SK-N-DZ (cell line): ENCODE data around the gene NRSN2. TPM values are rescaled to one million over a fixed set of nuclear protein-coding genes. Genes with fewer than 3 reads are reported as not detected.

Source experiments
- DNase-seq: peaks from one replicate; pipeline ENCODE4 v3.0.0-alpha.2; 2015; ENCODE audit warnings: low spot score
- polyA plus RNA-seq, 2 experiments: library from polyadenylated mRNA; depleted of rRNA; stranded (reverse); fragments of >200 nt; gene quantifications; 2 replicates each; pipeline ENCODE4 v1.2.3, GENCODE V29; 2014

The NRSN2 gene, protein sequence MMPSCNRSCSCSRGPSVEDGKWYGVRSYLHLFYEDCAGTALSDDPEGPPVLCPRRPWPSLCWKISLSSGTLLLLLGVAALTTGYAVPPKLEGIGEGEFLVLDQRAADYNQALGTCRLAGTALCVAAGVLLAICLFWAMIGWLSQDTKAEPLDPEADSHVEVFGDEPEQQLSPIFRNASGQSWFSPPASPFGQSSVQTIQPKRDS
- polyA plus RNA-seq (2014; cell fraction: cytosol; rRNA removed), result 26.4 and 29.4 TPM in 2 replicates
- 14.7 and 28.9 TPM in 2 replicates for polyA plus RNA-seq (2014; cell fraction: nucleus; rRNA removed)

DNA sequence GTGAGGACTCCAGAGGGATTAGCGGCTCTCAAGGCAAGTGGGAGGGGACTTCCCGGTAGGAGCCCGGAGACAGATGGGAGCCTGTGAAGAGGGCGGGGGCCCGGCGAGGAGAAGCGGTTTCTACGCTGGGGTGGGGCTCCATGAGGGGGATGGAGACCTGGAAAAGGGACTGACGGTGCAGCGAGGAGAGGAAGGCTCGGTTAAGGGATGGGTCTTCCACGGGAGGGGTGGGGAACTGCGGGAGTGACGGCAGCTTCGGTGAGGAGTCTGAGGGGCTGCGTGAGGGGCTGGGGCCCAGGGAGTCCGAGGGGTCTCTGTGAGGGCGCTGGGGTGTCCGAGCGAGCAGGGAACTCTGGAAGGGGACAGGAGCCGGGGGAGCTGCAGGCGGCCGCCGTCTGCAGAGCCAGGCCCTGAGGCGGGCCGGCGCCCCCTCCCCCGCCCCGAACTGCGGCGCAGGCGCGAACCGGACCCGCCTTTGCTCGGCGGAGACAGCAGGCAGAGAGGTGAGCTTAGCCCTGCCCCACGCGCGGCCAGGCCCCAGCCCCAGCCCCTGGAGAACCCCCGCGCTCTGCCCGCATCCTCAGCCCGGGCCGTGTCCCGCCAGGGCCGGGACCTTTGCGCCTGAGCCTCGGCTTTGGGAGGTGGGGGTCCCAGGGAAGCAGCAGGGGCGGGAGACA is at the start of gene NRSN2:
Gene NRSN2 (plus strand): TSS at position 472 of the 677 bp plus-strand sequence. CDS start 2,533 bp downstream, outside the sequence.
- DNase-seq, result peak; percentile 74

- peak; percentile 52 for DNase-seq
Measured at GRCh38 chr20:297925-298775, 48.8 kb upstream of the NRSN2 start.

DNA sequence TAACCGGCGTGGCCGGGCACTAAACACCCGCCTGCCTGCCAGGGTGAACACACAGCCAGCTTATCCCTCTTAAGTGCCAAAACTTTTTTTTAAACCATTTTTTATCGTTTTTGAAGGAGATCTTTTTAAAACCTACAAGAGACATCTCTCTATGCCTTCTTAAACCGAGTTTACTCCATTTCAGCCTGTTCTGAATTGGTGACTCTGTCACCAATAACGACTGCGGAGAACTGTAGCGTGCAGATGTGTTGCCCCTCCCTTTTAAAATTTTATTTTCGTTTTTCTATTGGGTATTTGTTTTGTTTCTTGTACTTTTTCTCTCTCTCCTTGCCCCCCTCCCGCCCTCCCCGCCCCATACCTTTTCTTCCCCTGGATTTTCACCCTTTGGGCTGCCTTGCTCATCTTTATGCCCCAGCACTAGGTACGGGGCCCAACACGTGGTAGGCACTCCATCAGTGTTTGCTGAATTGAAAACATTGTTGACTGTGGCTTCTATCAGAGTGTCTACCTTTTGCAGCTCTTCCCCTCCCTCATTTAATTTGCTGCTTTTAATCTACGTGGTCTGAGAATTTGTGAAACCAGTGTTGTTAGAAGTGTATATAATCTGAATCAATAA is 48.0 kb upstream of the NRSN2 start:
- no peak for DNase-seq

- DNase-seq, result no peak
Measured at GRCh38 chr20:300345-300990, 46.4 kb upstream of the NRSN2 start.

DNA sequence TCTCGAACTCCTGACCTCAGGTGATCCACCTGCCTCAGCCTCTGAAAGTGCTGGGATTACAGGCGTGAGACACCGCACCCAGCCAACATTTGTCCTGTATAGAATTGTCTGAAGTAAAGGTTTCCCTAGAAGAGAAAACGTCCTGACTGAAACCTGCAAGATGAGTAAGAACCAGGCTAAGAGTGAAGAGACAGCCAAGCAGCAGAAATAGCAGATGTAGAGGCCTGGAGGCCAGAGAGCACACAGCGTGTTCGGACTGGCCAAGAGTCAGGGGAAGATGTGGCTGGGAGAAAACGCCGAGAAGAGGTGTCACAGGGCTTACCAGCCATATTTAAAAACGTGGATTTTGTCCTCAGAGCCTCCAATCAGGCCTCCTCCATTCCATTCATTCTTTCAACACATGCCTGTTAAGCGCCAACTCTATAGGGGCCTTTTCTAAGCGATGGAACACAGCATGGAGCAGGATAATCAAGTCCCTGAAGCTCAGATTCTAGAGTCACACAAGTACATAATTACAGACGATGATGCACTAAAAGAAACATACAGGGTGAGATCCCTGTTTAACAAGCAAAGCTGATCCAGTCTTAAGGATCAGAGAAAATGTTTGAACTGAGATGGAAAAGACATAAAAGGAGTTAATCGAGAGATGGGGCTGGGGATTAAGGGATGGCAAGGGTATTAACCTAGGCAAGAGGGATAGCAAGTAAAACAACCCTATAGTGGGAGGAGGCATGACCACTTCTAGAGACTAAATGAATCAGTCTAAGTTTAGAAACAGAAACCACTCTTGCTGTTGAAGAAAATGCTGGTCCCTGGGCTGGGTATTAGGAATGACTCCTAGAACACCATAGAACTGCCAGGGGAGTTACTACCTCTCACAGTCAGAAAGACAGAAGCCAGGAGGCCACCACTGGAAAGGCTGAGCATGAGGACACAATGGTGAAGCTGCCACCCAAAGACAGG is 44.7 kb upstream of the NRSN2 start:
- no peak for DNase-seq

DNA sequence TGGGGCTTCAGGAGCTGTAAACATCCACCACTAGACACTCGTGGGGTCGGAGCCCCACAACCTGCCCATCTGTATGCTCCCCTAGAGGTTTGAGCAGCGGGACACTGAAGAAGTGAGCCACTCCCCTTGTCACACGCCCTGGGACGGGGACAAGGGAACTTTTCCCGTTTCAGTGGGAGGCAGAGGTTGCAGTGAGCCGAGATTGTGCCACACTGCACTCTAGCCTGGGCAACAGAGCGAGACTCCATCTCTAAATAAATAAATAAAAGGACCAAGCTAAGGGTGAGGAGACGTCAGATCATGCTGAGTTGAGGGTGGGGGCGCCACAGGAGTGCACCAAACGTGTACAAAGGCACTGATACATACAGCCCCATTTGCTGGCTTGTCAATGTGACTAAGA is 41.2 kb upstream of the NRSN2 start:
- DNase-seq, result no peak

- DNase-seq, result no peak
Measured at GRCh38 chr20:308427-309038, 38.4 kb upstream of the NRSN2 start.

DNA sequence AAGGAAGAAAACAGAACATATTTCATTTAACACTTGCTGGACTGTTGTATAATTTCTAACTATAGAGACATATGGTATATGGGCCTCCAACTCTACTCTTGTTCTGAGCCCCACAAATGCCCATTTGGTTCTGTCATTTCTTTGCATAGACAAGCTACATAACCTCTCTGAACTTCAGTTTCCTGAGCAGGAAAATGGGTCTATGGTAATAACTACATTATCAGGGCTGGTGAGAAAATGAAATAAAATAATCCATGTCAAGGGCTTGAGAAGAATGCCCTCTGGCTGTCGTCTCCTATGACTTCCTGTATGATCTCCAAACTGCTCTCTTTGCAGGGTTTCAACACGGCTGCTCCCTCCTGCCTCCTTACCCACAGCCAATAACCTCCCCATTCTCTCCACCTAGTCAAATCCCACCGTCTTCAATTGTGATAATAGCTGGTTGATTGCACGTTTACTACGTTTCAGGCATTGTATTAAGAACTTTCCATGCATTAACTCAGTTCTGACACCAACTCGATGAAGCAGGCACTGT is 37.5 kb upstream of the NRSN2 start:
- DNase-seq, result no peak

DNA sequence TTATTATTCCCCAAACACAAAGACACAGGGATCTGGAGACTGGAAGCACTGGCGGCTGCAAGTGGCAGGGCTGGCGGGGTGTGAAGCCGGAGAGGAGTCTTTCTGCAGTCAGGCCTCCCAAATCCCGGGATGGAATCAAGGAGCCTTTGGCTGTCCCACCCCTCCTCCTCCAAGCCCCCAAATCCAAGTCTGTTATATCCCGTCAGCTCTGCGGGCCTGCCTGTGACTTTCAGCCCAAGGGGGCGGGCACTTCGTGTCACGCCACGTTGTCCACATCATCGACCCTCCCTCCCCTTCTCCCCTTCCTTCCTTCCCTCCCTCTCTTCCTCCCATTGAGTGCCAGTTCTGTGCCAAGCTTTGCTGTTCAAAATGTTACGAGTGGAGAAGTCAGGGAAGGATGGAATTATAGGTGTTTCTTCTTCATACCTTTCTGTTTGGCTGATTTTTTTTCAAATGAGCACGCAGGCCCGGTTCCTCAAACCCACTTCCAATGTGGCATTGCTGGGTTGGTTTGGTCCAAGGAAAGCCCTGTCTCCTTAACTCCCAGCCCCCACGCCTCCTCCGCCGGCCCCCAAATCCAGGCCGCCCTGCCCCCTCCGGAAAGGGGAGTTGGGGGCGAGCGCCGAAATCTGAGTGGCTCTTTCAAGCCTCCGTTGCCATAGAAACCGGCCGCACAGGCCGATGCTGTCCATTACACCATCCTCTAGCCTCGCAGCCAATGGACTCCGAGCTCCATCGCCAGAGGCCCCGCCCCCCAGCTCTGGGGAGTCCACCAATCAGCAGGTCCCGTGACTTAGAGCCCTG is 36.9 kb upstream of the NRSN2 start:
- peak; percentile 100 for DNase-seq

- no peak for DNase-seq
Measured at GRCh38 chr20:310645-311044, 36.3 kb upstream of the NRSN2 start.

DNA sequence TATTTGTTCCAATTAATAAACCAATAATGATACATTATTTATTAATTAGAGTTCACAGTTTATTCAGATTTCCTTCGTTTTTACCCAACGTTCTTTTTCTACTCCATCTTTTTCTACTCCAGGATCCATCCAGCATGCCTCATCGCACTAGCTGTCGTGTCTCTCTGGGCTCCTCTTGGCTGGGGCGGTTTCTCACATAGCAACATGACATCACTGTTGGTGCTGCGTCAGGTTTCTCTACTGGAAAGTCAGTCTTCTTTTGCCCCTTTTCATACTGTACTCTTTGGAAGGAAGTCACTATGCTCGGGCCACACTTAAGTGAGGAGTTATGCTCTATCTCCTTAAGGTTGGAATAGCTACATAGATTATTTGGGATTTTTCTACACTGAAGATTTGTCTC is 35.3 kb upstream of the NRSN2 start:
- DNase-seq, result no peak

DNA sequence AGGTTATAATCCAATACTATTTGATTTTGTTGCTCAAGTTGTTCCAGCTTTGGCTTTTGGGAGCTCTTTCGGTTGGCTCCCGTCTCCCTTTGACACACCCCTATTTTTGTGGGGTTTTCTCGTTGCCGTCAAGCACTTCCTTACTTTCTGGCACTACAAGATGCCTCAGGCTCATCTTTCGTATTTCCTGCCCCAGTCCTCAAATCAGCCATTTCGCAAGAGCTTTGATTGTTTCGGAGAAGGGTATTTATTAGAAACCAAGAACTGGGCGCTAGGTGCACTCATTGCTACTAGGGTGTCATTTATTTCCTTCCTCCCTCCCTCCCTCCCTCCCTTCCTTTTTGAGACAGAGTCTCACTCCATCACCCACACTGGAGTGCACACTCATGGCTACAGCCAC is 34.8 kb upstream of the NRSN2 start:
- DNase-seq, result no peak

GRCh38 chr20:312866-313265 is 34.0 kb upstream of the NRSN2 start:
- DNase-seq, result no peak

DNA sequence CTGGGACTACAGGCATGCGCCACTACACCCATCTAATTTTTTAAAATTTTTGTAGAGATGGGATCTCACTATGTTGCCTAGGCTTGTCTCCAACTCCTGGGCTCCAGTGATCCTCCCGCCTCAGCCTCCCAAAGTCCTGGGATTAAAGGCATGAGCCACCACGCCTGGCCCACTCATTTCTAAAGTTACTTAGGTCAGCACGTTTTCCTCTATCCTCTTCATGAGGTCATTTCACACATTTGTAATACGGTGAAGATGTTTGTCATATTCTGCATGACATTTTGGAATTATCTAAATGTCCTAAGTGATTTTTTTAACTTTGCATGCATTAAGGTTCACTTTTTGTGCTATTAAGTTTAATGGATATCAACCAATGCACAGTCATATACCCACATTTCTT is 33.5 kb upstream of the NRSN2 start:
- DNase-seq, result no peak

- no peak for DNase-seq
Measured at GRCh38 chr20:313948-314347, 33.0 kb upstream of the NRSN2 start.

DNA sequence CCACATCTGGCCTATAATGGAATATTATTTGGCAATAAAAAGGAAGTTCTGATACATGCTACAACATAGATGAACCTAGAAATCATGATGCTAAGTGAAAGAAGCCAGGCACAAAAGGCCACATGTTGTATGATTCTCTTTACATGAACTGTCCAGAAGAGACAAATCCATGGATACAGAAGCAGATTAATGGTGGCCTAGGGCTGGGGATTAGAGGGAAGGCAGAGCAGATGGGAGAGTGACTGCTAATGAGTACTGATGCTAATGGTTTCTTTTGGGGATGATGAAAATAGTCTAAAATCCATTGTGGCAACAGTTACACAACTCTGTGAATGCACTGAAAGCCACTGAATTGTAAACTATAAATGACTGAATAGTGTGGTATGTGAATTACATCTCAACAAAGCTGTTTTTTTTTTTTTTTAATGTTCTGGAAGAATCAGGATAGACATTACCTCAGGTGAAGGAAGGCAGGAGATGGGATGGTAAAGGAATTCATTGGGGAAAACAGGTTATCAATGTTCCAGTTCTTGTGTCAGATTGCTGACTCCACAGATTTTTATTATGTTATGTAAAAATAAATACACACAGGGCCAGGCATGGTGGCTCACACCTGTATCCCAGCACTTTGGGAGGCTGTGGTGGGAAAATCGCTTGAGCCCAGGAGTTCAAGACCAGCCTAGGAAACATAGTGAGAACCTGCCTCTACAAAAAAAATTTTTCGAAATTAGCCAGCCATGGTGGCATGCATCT is 30.4 kb upstream of the NRSN2 start:
- no peak for DNase-seq

DNA sequence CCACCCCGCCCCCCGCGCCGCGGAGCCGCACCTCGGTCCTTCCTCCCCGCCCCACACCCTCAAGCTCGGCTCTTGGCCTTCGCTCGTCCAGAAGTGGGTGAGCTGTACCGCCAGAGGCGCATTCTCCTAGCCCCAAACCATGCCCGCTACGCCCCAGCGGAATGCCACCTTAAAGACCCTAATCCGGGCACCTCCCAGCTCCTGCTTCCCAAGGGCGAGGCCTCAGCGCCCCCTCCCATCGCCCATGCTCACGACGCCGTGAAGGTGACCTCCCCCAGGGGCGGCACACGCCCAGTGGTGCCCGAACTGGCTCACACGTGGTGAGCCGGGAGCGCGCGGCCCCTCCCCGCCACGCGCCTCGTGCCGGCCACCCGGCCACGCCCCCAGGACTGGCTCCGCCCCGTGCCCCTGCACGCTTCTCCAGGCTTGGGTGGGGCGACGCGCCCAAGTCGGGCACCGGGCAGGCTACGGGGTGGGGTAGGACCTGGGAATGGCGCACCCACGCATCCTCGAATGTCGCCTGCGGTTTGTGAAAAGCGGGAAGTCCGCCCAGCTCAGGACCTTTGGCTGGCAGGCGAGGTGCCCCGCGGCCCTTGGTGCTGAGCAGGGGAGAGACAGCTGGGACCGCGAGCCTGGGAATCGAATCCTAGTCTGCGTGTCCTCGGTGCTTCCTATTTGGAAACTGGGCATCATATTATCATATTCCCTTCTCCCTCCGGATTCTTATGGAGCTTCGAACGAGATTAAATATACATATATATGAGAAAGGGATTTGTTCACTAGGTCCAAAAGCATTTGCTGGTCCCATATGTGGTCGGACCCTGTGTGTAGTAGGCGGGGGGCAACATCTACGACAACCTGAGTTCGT is 22.5 kb upstream of the NRSN2 start:
- DNase-seq, result peak; percentile 96
